Testis (tissue), 3 donors: Measurements from ENCODE around the gene KRT13. TPM values are rescaled to one million over a fixed set of nuclear protein-coding genes. Genes with fewer than 3 reads are reported as not detected.

Source experiments
- DNase-seq: peaks from one replicate; pipeline ENCODE4 v3.0.0-alpha.2; 2019
- H3K27ac ChIP-seq, 2 donors: fragments of 200-600 bp; sonication (generic); one replicate each; pipeline ENCODE4 v1.5.1; 2019
- H3K27me3 ChIP-seq: fragments of 200-600 bp; sonication (generic); one replicate; pipeline ENCODE4 v1.5.1; 2019
- H3K36me3 ChIP-seq: fragments of 200-600 bp; sonication (generic); one replicate; pipeline ENCODE4 v1.5.1; 2017; ENCODE audit warnings: low read depth; ENCODE audit errors: missing control alignments
- H3K4me1 ChIP-seq: fragments of 200-600 bp; sonication (generic); one replicate; pipeline ENCODE4 v1.5.1; 2019
- H3K4me3 ChIP-seq, 2 donors: fragments of 200-600 bp; sonication (generic); one replicate each; pipeline ENCODE4 v1.5.1; 2017 to 2019
- H3K9me3 ChIP-seq: fragments of 200-600 bp; sonication (generic); one replicate; pipeline ENCODE4 v1.5.1; 2017
- POLR2A ChIP-seq: fragments of 450-650 bp; IDR thresholded peaks from one replicate; pipeline ENCODE4 v1.6.1; 2017; ENCODE audit warnings: antibody characterized with exemption, mild to moderate bottlenecking, moderate library complexity
- WGBS, 2 donors: methylation state at CpG; one replicate each; pipeline ENCODE4 v1.1.5; 2018; 5-methylcytosine and 5-hydroxymethylcytosine counted together
- intact Hi-C: fragments of 100-400 bp; cut with DNase I; formaldehyde crosslinking; loops from one replicate; pipeline ENCODE4 v1.15.1; 2023; ENCODE audit warnings: low total_unique reads
- polyA plus RNA-seq: library from polyadenylated mRNA; stranded (reverse); fragments of 350-450 nt; fragmentation: Illumina TruSeq; extraction: RNeasy Lipid Tissue Mini Kit (QIAGEN cat#74804); gene quantifications from one replicate; pipeline ENCODE4 v1.2.3, GENCODE V29; 2014; ENCODE audit warnings: low read depth, low replicate concordance; ENCODE audit not compliant: insufficient read depth
- total RNA-seq, 2 donors: library from RNA; depleted of rRNA; stranded (reverse); fragments of >200 nt; gene quantifications; one replicate each; pipeline ENCODE4 v1.2.3, GENCODE V29; 2016
- TF ChIP-seq, protein P1 (sequence below), 3 experiments: fragments of 450-650 bp in 2 of 3; fragments of 200-600 bp in 1 of 3; sonication (generic) in 1 of 3; IDR thresholded peaks; one replicate each; pipeline ENCODE4 v1.5.1; 2016 to 2019; ENCODE audit warnings: antibody characterized with exemption in 3 of 3, mild to moderate bottlenecking in 2 of 3, moderate library complexity in 1 of 3

The KRT13 gene
- total and polyA plus RNA-seq, 3 donors from 2014 or later: 2.4 to 21.4 (median 7.7) TPM

GRCh38 chr17:41491476-41491875, 13.9 kb downstream of the KRT13 start:
- intact Hi-C loops: no loop called here
- no peak for DNase-seq
- Histone ChIP-seq H3K9me3 (no peaks in the 10 kb centered on the region), H3K27ac (no peak overlapping the region), H3K36me3 (no peaks in the 10 kb centered on the region), H3K27me3 (no peaks in the 10 kb centered on the region), H3K4me3 (no peak overlapping the region), H3K4me1 (peaks cover 19% of the 10 kb centered on the region)
- WGBS, 2 donors: 82 to 86% methylated on average over 2 of the region's 2 CpGs
- no peak for TF ChIP-seq POLR2A
- TF ChIP-seq, protein P1, sequence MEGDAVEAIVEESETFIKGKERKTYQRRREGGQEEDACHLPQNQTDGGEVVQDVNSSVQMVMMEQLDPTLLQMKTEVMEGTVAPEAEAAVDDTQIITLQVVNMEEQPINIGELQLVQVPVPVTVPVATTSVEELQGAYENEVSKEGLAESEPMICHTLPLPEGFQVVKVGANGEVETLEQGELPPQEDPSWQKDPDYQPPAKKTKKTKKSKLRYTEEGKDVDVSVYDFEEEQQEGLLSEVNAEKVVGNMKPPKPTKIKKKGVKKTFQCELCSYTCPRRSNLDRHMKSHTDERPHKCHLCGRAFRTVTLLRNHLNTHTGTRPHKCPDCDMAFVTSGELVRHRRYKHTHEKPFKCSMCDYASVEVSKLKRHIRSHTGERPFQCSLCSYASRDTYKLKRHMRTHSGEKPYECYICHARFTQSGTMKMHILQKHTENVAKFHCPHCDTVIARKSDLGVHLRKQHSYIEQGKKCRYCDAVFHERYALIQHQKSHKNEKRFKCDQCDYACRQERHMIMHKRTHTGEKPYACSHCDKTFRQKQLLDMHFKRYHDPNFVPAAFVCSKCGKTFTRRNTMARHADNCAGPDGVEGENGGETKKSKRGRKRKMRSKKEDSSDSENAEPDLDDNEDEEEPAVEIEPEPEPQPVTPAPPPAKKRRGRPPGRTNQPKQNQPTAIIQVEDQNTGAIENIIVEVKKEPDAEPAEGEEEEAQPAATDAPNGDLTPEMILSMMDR (IDR thresholded peaks at IDR 0.05): no peak

DNA sequence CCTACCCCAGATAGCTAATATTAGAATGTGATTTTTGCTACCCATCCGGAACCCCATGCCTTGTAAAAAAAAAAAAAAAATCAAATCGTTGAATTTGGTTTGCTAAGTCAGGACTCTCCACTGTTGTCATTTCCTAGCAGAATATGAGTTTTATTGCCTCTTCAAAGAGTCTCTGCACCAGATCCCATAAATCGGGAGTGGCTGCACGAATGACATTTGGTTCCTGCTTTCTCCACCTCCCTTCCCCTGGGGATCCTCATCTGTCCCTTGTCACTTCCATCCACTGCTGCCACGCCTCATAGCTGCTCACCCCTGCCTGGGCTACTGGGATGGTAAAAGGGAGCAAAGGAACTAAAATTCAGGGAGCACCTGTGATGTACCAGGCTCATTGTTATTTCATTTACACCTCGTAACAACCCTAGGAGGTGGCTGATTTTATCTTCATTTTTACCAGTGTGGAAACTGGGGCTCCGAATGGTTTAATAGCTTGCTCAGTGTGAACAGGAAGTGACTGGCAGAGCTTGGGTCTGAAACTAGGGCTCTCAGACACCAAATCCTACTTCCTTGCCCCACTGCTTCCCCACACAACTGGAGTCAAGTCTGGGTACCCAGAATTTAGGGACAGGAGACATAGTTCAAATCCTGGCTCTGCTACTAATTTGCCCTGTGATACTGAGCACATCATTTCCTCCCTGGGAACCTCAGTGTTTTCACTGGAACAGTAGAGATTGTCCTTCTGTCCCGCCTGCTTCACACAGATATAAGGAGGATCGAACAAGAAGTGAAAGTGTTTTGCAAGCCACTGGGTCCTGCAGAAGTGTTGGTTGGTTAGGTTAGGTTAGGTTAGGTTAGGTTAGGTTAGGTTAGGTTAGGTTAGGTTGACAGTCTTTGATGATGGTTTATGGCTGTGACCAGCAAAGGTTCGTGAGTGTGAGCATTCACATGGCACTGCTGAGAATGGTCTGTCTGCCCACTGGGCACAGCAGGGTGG, 15.1 kb downstream of the KRT13 start:
- no peaks in the 10 kb centered on the region for H3K27me3 ChIP-seq
- H3K4me1 ChIP-seq: peaks cover 19% of the 10 kb centered on the region
- H3K9me3 ChIP-seq: no peaks in the 10 kb centered on the region
- no peak overlapping the region for H3K4me3 ChIP-seq
- H3K27ac ChIP-seq: no peak overlapping the region
- intact Hi-C loops: no loop called here
- no peaks in the 10 kb centered on the region for H3K36me3 ChIP-seq
- DNase-seq: no peak
- WGBS, 2 donors: 80 to 82% methylated on average over 10 of the region's 10 CpGs
- no peak for TF ChIP-seq POLR2A
- TF ChIP-seq, protein P1 (IDR thresholded peaks at IDR 0.05): no peak

DNA sequence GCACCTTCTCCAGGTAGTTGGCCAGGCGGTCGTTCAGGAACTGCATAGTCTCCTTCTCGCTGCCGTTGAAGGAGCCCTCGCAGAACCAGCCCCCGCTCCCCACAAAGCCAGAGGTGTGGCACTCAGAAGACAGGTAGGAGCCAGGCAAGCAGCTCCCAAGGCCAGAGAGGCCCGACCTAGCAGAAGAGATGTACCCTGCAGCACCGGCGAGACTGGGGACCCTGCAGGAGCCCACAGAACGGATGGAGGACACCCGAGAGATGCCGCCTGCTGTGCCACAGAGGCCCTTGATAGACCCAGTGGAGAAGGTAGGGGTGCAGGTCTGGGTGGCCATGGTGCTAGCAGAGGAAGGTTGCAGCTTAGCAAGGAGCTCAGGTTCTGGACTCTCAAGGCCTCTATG, 15.9 kb downstream of the KRT13 start, which contains the start of gene KRT36:
Gene KRT36 (minus strand): TSS at position 380 of the 400 bp plus-strand sequence. CDS start 46 bp downstream, at position 334.
- 90 to 93% methylated on average over 11 to 12 of the region's 12 CpGs for WGBS, 2 donors
- Histone ChIP-seq H3K4me1 (peaks cover 19% of the 10 kb centered on the region), H3K9me3 (no peaks in the 10 kb centered on the region), H3K27me3 (no peaks in the 10 kb centered on the region), H3K36me3 (no peaks in the 10 kb centered on the region), H3K27ac (no peak within 1 kb of the TSS), H3K4me3 (no peak within 1 kb of the TSS)
- no peak for TF ChIP-seq POLR2A
- TF ChIP-seq, protein P1 (IDR thresholded peaks at IDR 0.05): no peak
- no peak for DNase-seq
- intact Hi-C loops: no loop called here

- H3K27ac ChIP-seq: no peak overlapping the region
- H3K9me3 ChIP-seq: no peaks in the 10 kb centered on the region
- WGBS, 2 donors: 65 to 70% methylated on average over 10 to 29 of the region's 29 CpGs
- TF ChIP-seq, protein P1 (IDR thresholded peaks at IDR 0.05): peak in 1 of 3 experiments; percentile 17
- TF ChIP-seq POLR2A: no peak
- peak; percentile 53 for DNase-seq
- no peaks in the 10 kb centered on the region for H3K27me3 ChIP-seq
- intact Hi-C loops: no loop called here
- H3K4me3 ChIP-seq: peak overlapping the region in 1 of 2 donors; percentile 10
- no peaks in the 10 kb centered on the region for H3K36me3 ChIP-seq
- peaks cover 4% of the 10 kb centered on the region for H3K4me1 ChIP-seq
Measured at GRCh38 chr17:41486809-41487530, 18.4 kb downstream of the KRT13 start.
